ENCODE results near the gene FAM110A. TPM values are rescaled to one million over a fixed set of nuclear protein-coding genes. Genes with fewer than 3 reads are reported as not detected.
A peak's percentile ranks its signal among the peaks of the same experiment; 100 is the strongest.

The FAM110A gene
- total and polyA plus RNA-seq, 9 of the 15 experiments (the other 6 are each of a cell fraction or from before 2014, with no cell fraction given): 0.73 to 15.5 (median 3.6) TPM

DNA sequence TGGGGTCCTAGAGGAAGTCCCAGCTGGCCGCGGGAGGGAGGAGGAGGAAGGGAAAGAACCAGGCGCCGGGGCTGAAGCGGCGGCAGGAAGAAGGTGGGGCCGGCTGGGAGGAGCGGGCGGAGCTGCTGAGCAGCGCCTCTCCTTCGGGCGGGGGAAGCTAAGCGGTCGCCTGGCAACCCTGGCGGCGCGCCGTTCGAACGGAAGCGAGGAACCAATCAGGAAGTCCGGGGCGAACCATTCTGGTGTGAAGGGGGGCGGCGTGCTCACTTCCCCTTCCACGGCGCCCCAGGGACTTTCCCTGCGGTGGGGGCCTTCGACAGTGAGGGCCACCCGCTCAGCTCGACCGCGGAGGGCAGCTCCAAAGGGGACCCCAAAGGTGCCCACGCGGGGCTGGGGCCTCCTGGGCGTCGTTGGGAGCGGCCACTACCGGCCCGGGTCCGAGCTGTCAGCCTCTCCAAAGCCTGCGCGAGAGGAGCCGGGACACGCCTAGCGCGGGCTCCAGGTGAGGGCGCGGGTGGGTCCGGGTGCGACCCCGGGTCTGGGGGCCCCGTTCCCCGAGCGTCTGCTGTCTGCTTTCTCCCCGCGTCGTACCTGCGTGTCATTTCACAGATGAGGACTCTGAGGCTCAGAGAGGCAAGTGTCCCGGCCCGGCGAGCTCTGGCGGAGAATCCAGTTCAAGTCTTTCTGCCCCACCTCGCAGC is at the start of gene FAM110A (continued):
- TF ChIP-seq REST (IDR thresholded peaks at IDR 0.05; ENCODE audit: borderline replicate concordance) (no peak), REST (CRISPR knock-in tag; IDR thresholded peaks at IDR 0.05; ENCODE audit: low read depth) (no peak), ZNF12 (CRISPR knock-in tag; IDR thresholded peaks at IDR 0.05) (no peak), CEBPG (CRISPR knock-in tag; IDR thresholded peaks at IDR 0.05) (no peak), CEBPG (tag; conservative IDR thresholded peaks at IDR 0.05 in 1 of 2, IDR thresholded peaks at IDR 0.05 in 1 of 2) (no peak), ZNF354B (CRISPR knock-in tag; IDR thresholded peaks at IDR 0.05) (no peak), NCOA2 (IDR thresholded peaks at IDR 0.05; ENCODE audit: partially characterized antibody in 2 of 2) (no peak), MYBL2 (IDR thresholded peaks at IDR 0.05; ENCODE audit: low read depth) (peak; percentile 85), MYBL2 (CRISPR knock-in tag; IDR thresholded peaks at IDR 0.05; ENCODE audit: borderline replicate concordance) (peak; percentile 22; the same call in 1 of the 2 replicates), NR3C1 (CRISPR knock-in tag; IDR thresholded peaks at IDR 0.05) (no peak), TAF7 (tag; IDR thresholded peaks at IDR 0.05) (no peak), POLR3A (IDR thresholded peaks at IDR 0.05; ENCODE audit: borderline replicate concordance, extremely low read depth, insufficient read depth, insufficient read length) (no peak), RFX7 (CRISPR knock-in tag; IDR thresholded peaks at IDR 0.05) (no peak), MCM2 (IDR thresholded peaks at IDR 0.05; ENCODE audit: low read depth) (no peak), GTF2A2 (tag; IDR thresholded peaks at IDR 0.05) (no peak), HMGN3 (IDR thresholded peaks at IDR 0.05; ENCODE audit: borderline replicate concordance, extremely low read depth, insufficient read length, low read depth, low read length) (no peak), TEAD4 (IDR thresholded peaks at IDR 0.05; ENCODE audit: low read length) (no peak), TEAD4 (CRISPR knock-in tag; IDR thresholded peaks at IDR 0.05; ENCODE audit: borderline replicate concordance) (no peak), COPS2 (conservative IDR thresholded peaks at IDR 0.05) (no peak), PCBP1 (IDR thresholded peaks at IDR 0.05; ENCODE audit: low read depth, low read length, poor library complexity, severe bottlenecking) (no peak), DACH1 (IDR thresholded peaks at IDR 0.05; ENCODE audit: partially characterized antibody) (peak; percentile 84), NELFE (IDR thresholded peaks at IDR 0.05; ENCODE audit: insufficient read depth, insufficient read length) (no peak)
- TF ChIP-seq, protein P1, sequence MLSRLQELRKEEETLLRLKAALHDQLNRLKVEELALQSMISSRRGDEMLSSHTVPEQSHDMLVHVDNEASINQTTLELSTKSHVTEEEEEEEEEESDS (CRISPR knock-in tag; IDR thresholded peaks at IDR 0.05): no peak
